H1 (cell line): Measurements from ENCODE around the gene PTPRT. TPM values are rescaled to one million over a fixed set of nuclear protein-coding genes. Genes with fewer than 3 reads are reported as not detected.

ENCODE experiments used
- ASH2L ChIP-seq: fragments of 200-600, 300-600 bp; sonication (generic); IDR thresholded peaks from one replicate; pipeline ENCODE4 v1.7.1; 2017; ENCODE audit warnings: low read length
- KDM4A ChIP-seq: IDR thresholded peaks from one replicate; pipeline ENCODE4 v1.7.1; 2012; ENCODE audit warnings: low read depth, mild to moderate bottlenecking, moderate library complexity, low read length, inconsistent platforms; ENCODE audit not compliant: severe bottlenecking
- polyA plus RNA-seq, 7 experiments: library from polyadenylated mRNA; depleted of rRNA in 3 of 7; stranded (reverse) in 5 of 7; unstranded in 2 of 7; fragments of >200 nt in 5 of 7; fragments of 200-250 nt in 2 of 7; gene quantifications; 1 replicate in 5 of 7; 2 replicates in 1 of 7; 4 replicates in 1 of 7; pipeline versions ENCODE4 v1.2.1 to v1.2.3, GENCODE V29; 2011 to 2013; ENCODE audit warnings: missing spikeins in 2 of 7, mixed read lengths in 2 of 7
- total RNA-seq: library from RNA; stranded (reverse); fragmentation: NEBNext Ultra II Directional; extraction: Animal tissue kit (Norgen Biotek cat#: 25700); gene quantifications from 2 replicates; pipeline ENCODE4 v1.2.1, GENCODE V29; 2021
- TF ChIP-seq, protein P1 (sequence below), 3 experiments: IDR thresholded peaks; 1 replicate in 2 of 3; 2 replicates in 1 of 3; pipeline versions ENCODE4 v1.5.1 to v1.6.1; 2011; ENCODE audit warnings: low read length in 3 of 3, mild to moderate bottlenecking in 3 of 3, inconsistent platforms in 2 of 3, low read depth in 1 of 3, moderate library complexity in 1 of 3; ENCODE audit not compliant: insufficient read depth in 1 of 3; ENCODE audit errors: control extremely low read depth in 1 of 3

Gene PTPRT
- total and polyA plus RNA-seq, 2 of the 8 experiments (the other 6 are each of a cell fraction or from before 2014, with no cell fraction given), result 0.33 to 1.8 TPM

GRCh38 chr20:42747765-42748411 lies 441.8 kb downstream of the PTPRT start (continued):
- TF ChIP-seq, protein P1, sequence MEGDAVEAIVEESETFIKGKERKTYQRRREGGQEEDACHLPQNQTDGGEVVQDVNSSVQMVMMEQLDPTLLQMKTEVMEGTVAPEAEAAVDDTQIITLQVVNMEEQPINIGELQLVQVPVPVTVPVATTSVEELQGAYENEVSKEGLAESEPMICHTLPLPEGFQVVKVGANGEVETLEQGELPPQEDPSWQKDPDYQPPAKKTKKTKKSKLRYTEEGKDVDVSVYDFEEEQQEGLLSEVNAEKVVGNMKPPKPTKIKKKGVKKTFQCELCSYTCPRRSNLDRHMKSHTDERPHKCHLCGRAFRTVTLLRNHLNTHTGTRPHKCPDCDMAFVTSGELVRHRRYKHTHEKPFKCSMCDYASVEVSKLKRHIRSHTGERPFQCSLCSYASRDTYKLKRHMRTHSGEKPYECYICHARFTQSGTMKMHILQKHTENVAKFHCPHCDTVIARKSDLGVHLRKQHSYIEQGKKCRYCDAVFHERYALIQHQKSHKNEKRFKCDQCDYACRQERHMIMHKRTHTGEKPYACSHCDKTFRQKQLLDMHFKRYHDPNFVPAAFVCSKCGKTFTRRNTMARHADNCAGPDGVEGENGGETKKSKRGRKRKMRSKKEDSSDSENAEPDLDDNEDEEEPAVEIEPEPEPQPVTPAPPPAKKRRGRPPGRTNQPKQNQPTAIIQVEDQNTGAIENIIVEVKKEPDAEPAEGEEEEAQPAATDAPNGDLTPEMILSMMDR (IDR thresholded peaks at IDR 0.05; ENCODE audit: control extremely low read depth in 1 of 3, insufficient read depth in 1 of 3, low read depth in 1 of 3, low read length in 3 of 3), result no peak
- no peak for TF ChIP-seq KDM4A
- TF ChIP-seq ASH2L, result no peak
